ENCODE measurements around the gene PLEKHH3. TPM values are rescaled to one million over a fixed set of nuclear protein-coding genes. Genes with fewer than 3 reads are reported as not detected.
"Not testable (repeated sequence)": the region's sequence is repeated elsewhere in the genome, so short reads cannot be mapped to it uniquely, and the experiment has no call there.

Gene PLEKHH3
- total RNA-seq, 1 experiment from 2014 or later, result 18.7 TPM

DNA sequence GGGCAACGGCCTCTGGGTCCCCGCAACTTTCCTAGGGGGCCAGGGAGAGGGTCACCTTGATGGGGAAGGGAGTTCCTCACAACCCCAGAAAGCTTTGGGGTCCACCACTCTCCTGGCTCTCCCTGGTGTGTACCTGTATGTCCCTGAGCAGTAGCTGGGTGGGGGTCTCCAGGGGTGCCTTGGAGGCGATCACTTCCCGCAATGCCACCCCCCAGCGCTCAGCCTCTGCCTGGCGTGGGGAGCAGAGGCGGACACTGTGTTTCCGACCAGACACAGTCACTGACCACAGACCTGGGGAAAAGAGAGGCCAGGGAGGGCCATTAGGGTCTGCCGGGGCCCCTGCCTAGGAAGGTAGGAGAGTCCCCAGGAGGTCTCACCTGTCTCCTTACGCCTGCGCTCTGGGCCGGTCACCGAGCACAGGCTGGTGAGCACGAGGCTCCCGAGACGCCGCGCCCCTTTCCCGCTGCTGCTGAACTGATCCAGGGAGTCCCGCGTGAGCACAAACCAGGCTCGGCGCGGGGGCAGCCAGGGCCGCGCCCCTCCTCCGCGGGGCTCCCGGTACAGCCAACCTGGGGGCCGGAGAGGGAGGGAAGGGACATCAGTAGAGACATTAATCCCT lies 3.4 kb downstream of the PLEKHH3 start:
- no peak for DNase-seq (ENCODE audit: low read depth)

DNA sequence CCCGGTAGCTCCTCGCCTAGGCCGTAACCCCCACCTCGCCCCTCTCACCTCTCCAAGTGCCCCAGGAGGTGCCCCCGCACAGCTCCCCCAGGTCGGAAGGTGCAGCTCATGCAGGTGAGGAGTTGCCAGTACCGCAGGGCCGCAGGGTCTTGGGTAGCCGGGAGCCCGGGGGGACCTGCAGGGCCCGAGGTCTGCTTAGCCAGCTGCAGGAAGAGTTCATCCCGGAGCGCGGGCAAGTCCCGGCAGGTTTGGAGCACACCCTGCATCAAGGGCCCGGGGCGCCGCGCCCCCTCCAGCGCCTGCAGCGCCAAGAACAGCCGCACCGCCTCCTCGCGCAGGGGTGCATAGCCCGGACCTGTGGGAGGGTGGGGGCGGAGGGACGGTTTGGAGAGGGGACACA lies 4.8 kb downstream of the PLEKHH3 start:
- no peak for DNase-seq (ENCODE audit: low read depth)

DNA sequence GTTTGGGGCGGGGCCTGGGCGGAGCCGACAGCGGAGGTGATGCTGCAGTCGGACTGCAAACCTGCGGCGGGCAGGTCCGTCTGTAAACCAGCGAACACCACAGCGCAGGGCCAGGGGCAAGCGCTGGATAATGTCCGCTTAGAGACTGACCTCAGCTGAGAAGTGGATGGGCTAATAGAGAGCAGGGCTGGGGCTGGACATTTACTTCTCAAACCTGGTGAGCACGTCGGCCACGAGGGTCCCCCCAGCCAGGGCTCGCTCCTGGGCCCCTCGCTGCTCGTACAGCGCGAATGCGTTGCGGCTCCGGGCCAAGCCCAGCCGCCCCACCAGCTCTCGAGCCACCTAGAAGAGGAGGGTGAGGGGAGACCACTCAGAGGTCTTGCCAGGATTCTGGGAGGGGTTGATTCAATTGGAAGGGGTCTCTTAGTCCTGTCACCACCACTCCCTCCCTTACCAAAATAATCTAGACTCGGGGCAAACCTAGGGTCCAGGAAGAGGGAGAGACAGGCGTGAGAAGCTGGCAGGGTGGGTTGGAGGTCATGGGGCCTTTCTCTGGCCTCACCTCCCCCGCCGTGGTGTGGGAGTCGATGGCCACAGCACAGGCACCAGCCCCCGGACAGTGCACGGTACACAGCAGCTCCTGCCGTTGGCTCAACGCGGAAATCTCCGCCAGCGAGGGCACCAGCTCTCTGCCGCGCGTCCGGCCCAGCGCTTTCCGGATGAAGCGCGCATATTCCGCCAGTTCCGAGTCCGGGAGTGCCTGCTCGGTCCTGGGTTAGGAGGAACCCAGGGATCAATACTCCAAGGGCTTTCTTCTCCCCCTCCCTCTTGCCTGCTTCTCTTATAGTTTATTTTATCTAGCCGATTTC lies 5.8 kb downstream of the PLEKHH3 start:
- DNase-seq (ENCODE audit: low read depth), result no peak

DNA sequence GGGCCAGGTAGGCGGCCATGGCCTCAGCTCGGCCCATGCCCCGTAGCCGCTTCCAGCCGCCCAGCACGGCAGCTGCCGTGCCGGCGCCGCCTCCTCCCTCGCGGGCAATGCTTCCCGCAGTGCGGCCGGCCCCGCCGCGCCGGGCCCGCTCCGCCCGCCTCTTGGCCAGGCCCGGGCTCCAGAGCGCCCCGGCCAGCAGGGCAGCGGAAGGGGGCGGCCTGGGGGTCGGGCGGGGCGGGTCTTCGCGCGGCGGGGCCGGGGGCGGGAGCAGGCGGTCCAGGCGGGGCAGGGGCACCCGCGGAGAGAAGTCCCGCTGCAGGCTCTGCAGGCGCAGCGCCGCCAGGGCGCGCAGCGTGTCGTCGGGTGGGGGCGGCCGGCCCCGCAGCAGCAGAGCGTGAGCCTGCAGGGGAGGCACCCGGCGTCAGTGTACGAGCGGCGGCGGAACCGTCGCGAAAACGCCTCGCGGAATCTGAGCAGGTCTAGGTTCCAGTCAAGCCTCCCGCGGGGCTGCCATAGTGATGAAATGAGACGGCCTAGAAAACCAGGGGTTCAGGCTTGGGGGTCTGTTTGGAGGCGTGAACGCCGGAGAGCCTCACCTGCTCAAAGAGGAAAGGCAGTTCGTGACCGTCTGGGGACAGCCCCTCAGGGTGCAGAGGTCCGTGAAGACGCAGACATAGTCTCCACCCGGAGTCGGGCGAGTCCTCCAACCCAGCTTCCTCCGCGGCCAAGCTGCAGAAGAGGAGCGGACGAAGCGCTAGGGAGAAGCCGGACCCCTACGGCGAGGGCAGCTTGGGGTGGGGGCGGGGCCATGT lies 6.6 kb downstream of the PLEKHH3 start:
- no peak for DNase-seq (ENCODE audit: low read depth)

DNA sequence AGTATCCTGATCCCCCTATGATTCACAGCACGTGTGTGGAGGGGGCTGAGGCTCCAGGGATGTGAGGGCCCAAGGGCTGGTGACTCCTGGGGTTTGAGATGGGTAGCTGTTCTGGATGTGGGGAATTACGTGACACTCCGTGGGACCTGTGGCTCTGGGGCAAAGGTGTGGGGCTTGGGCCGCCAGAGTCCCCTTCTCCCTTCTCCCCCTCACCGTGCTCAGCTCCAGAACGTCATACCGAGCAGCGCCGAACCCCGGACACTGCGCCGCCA lies 7.2 kb downstream of the PLEKHH3 start:
- no peak for DNase-seq (ENCODE audit: low read depth)

DNA sequence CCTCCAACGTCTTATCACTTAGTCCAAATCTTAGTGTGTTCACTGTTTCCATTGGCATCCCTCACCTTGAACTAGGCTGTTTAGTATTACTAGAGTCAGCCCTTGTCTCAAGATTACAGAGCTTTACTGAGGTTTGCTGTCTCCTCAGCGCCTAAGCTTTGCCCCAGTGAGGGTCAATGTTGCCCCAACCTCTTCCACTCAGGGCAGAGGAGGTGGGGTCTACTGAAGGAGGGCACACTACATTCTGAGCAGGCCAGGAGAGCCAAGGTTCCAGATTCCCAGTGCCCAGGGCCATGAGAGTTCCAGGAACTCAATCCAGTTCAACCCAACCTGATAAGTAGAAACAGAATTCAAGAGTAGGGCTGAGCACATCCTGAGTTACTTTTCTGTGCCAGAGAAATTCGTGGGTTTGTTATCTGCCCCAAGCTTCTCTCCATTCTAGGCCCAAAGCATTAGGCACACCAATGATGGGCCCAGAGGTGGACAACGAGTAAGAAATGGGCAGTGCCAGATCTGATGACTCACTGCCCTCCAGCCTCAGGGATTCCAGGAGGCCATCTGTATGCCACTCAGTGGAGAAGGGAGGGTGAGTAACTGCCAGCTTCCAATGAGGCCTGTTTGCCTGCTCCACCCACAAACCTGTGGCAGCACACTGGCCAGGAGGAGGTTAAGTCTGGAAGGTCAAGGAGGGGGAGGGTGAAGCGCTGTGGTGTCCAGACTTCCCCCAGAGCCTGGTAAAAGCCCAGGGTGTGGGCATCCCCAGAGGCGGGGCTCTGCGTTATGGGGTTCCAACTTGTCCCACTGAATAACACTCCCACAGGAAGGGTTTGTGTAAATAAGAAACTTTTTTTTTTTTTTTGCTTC lies 9.5 kb downstream of the PLEKHH3 start:
- peak; percentile 96 for DNase-seq (ENCODE audit: low read depth)

DNA sequence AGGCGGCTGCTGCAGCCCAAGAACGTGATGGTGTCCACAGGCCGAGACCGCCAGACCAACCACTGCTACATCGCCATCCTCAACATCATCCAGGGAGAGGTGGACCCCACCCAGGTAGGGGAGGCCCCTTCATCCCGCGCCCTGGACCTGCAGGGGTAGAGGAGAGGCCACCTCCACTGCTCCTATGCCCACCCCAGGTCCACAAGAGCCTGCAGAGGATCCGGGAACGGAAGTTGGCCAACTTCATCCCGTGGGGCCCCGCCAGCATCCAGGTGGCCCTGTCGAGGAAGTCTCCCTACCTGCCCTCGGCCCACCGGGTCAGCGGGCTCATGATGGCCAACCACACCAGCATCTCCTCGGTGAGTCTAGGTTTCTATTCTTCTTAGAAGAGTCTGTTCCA lies 10.7 kb downstream of the PLEKHH3 start:
- not testable (repeated sequence) for DNase-seq (ENCODE audit: low read depth)

DNA sequence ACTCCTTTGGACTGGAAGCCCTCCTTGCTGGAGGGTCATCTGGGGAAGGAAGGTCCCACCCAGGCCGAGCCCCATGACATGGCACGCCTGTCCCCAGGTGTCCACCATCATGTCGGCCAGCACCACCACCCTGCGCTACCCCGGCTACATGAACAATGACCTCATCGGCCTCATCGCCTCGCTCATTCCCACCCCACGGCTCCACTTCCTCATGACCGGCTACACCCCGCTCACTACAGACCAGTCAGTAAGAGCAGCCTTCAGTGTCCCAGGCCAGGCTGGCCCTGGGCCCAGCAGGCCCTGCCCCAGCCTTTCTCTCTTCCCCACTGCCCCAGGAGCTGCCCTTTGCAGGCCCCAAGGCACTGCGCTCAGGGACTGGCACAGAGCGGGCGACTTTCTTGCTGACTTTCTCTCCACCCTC lies 11.2 kb downstream of the PLEKHH3 start:
- DNase-seq (ENCODE audit: low read depth), result no peak

DNA sequence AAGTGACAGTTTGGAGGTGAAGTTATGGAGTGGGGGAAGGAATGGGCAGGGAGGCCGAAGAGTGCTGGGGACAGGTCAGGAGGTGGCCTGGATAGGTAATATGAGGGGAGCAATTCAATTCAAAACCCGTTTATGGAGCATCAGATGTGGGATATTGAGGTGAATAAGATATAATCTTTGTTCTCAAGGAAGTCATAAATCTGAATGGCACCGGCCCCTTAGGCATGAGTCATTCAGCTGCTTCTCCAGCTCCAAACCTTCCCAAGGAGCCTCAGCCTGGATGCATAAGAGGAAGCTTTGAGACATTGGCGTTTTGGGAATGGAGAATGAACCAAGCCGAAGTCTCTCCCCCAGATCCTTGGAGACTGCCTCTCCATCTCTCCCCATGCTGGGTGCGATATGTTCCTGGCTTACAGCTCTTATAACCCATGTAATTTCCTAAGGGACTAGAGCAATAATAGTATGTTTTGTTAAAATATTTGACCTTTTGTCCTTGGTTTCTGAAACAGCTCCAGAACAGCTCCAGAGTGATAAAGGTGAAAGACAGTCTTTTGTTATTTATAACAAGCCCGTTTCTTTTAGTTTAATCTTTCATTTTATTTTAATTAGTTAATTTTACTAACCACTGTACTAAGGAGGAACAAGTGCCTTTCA lies 16.0 kb downstream of the PLEKHH3 start:
- peak; percentile 77 for DNase-seq (ENCODE audit: low read depth)

DNA sequence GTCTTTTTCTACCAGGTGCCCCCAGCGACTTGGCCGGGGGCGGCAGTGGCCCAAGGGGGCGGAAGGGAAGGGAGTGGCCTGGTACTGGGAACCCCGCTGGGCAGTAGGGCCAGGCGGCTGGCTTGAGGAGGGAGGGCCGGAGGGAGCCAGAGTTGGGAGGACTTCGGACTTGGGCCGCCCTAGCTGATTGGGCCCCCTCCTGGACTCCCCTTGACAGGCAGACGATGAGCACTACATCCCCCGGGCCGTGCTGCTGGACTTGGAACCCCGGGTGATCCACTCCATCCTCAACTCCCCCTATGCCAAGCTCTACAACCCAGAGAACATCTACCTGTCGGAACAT lies 16.9 kb downstream of the PLEKHH3 start:
- not testable (repeated sequence) for DNase-seq (ENCODE audit: low read depth)

DNA sequence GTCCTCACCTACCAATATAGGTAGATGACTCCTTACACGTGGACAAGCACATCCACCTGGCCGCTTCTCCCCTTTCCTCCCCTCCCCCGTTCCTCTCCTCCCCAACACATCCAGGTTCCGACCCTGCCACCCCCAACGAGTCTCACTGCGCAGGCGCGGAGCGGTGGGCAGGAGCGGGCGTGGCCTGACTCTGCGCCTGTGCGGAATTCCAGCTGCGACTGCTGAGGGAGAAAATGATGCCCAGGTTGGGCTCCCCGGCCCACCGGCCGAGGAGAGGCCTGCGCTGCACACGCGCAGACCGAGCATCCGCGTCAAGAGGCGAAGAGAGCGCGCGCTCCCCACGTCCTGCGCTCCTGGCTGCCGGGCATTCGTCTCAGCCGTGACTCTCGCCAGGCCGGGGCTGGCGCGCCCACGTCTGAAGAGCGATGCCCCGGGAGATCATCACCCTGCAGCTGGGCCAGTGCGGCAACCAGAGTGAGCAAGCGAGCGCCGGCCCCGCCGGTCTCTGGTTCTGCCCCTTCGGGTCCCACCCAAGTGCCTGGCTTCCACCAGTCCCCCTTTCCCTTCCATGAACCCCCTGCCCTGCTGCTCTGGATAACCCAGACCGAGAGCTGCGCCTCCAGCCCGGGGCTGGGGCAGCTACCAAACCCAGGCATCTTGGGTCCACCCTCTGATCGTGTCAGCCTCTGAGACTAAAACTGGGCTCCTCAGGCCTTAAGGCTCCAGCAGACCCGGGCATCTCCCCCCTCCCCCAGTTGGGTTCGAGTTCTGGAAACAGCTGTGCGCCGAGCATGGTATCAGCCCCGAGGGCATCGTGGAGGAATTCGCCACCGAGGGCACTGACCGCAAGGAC lies 17.5 kb downstream of the PLEKHH3 start, which contains the start of gene TUBG2:
TSS of gene TUBG2 (plus strand) at position 206 of the 853 bp plus-strand sequence. CDS start at position 426, 220 bp downstream.
- peak; percentile 89 for DNase-seq (ENCODE audit: low read depth)

DNA sequence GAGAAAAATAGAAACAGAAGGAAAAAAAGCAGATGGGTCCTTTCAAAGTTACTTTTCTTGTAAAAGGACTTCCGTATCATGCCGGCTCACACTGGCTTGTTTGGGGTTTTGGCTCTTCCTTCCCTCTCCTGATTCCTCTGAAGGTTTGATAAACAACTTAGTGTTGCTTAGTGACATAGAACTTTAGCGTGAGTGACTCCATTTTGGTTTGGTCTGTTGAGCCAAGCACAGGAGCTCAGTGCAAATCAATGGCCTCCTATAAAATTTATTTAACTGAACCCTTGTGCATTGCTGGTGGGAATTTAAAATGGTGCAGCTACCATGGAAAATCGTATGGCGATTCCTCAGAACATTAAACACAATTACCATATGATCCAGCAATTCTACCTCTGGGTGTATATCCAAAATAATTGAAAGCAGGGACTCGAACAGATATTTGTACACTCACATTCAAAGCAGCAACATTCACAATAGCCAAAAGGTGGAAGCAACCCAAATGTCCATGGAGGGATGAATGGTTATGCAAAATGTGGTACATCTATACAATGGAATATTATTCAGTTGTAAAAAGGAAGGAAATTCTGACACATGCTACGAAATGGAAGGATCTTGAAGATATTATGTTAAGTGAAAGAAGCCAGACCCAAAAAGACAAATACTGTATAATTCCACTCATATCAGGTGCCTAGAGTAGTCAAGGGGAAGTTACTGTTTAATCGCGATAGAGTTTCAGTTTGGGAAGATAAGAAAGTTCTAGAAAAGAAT lies 18.8 kb downstream of the PLEKHH3 start:
- DNase-seq (ENCODE audit: low read depth), result no peak

DNA sequence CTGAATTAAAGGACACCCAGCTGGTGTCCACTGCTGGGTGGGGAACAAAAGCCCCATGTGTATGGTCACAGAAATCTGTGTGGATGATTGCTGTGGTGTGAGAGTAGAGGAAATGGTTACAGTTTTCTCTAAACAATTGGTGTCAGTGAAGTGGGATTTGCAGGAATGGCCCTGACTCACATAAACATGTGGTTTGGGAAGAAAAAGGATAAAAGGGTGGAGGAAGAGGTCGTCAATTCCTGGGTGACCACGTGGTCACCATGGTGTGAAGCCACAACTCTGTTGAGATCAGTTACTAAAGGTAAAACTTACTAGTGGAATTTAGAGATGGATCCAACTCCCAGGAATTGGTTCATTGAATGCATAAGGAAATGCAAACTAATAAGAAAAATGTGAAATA lies 21.3 kb downstream of the PLEKHH3 start:
- DNase-seq (ENCODE audit: low read depth), result peak; percentile 66

DNA sequence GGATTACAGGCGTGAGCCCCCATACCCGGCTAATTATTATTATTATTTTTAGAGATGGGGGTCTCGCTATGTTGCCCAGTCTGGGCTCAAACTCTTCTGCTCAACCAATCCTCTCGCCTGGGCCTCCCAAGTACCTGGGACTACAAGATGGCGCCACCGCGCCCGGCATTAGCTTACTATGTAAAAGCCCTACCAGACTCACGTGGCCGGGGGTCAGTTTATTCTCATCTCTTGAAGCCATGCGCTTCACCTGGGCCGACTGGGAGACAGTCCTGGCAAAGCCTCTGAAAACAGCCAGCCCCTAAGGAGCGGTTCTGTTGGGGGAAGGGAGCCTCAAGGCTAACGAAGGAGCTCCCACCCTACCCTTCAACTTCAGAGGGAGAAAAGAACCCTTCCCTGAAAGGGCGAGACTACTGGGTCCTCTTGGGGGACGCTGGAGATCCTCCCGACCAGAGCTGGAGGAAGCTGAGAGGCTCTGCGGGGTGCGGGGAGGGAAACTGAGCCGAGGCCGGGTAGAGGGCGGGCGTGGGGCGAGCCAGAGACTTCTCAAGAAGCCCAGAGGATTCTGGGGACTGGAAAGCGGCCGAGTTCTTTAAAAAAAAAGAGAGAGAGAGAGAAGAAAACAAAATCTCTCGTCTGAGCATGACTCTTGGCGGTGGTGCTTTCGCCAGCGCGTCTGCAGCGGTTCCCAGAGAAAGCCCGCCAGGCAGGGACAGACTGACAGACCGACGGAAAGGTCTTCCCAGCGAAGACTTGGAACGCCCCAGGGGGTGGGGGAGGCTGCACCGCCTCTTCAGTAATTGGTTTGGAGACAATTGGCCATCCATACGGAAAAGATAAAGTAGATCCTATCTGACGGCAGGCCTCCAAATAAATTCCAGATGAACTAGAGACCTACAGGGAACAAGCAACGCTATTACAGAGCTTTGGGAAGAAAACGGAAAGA lies 23.3 kb downstream of the PLEKHH3 start:
- no peak for DNase-seq (ENCODE audit: low read depth)

DNA sequence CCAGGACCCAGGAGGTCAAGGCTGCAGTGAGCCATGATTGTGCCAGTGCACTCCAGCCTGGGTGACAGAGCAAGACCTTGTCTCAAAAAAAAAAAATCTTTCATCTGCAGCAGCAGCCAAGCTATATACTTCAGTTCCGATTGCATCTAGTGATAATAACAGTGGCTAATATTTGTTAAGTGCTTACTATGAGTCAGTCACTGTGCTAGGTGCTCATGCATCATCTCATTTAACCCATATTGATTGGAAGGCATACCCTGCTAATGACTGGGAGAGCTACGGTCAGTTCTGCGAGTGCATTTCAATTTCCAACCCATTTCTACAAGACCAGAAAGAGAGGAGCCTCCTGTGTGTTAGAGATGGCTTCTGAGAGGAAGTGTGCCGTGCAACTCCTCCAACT lies 25.4 kb downstream of the PLEKHH3 start:
- DNase-seq (ENCODE audit: low read depth), result no peak

DNA sequence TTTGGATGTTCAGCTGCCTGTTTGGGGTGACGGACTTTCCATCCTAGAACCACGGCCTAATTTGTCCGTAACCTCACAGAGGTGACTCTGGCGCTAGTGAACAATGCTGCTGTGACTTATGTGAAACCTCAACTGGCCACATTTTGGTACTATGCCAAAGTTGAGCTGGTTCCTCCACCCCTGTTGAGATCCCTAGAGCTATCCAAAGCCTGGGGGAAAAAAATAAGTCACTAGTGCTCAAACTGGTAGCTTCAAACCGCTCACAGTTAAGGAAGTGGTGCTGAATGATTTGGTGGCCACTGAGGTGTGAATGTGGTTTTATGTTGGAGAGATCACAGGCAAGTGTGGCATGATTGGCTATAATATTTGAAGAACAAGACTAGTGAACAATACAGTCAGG lies 29.0 kb downstream of the PLEKHH3 start:
- no peak for DNase-seq (ENCODE audit: low read depth)

DNA sequence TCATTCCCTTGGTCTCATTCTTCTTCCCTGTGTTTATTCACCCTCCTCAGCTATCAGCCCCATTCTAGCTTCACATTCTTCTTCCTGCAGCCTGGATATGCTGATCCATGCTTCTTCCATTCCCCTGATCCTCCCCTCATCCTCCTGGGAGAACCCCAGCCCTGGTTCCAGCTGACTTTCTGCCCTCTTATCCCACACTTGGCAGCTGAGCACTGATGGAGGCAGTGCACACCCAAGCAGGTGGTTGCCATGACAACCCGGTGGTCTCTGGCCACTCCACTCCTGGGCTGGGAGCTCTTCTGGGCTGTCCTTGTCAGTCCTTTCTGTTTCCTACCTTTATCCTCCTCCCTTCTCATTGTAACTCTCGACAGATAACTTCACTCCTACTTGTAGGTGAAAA lies 34.5 kb downstream of the PLEKHH3 start:
- no peak for DNase-seq (ENCODE audit: low read depth)

DNA sequence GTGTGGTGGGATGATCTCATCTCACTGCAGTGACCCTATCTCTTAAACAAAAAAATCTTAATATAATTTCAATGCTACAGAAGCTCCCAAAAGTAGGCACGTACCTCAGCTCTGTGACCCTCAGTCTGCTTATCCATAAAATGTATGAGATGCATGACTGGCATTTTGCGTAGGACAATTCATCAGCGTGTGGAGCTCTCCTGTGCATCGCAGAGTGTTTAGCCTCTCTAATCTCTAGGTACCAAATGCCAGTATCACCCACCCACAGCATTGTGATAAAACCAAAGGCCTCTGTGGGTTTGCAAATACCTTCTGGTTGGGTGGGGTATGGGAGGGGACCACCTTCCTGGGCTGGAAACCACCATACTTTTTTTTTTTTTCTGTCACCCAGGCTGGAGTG lies 36.7 kb downstream of the PLEKHH3 start:
- no peak for DNase-seq (ENCODE audit: low read depth)

Measured in LHCN-M2 (cell line).